Nephron progenitor cell (in vitro differentiated cells): Measurements from ENCODE around the gene DNAI1.

ENCODE experiments used
- DNase-seq: peaks from one replicate; pipeline ENCODE4 v3.0.0; 2021
- H3K27ac Mint-ChIP-seq: 2 replicates; pipeline ENCODE4 v1.8.0; 2021; ENCODE audit warnings: mild to moderate bottlenecking, moderate library complexity, mixed read lengths
- H3K27me3 Mint-ChIP-seq: 2 replicates; pipeline ENCODE4 v1.8.0; 2021; ENCODE audit warnings: mild to moderate bottlenecking, low read depth, mixed read lengths; ENCODE audit not compliant: poor library complexity
- H3K36me3 Mint-ChIP-seq: 2 replicates; pipeline ENCODE4 v1.8.0; 2021; ENCODE audit warnings: low read depth, mixed read lengths
- H3K4me1 Mint-ChIP-seq: 2 replicates; pipeline ENCODE4 v1.8.0; 2021; ENCODE audit warnings: mixed read lengths
- H3K4me3 Mint-ChIP-seq: 2 replicates; pipeline ENCODE4 v1.8.0; 2021; ENCODE audit warnings: mild to moderate bottlenecking, moderate library complexity, mixed read lengths
- H3K9me3 Mint-ChIP-seq: 2 replicates; pipeline ENCODE4 v1.8.0; 2021; ENCODE audit warnings: mild to moderate bottlenecking, moderate library complexity, mixed read lengths
- CTCF ChIP-seq: fragments of 200-600 bp; sonication (generic); IDR thresholded peaks from 2 replicates; pipeline ENCODE4 v1.5.0; 2021; ENCODE audit warnings: antibody characterized with exemption

The DNAI1 gene

GRCh38 chr9:34541540-34541939 is 82.9 kb downstream of the DNAI1 start:
- Mint-ChIP-seq H3K4me1 (peaks cover under 1% of the 10 kb centered on the region), H3K9me3 (peaks cover 4% of the 10 kb centered on the region), H3K4me3 (no peak overlapping the region), H3K27ac (no peak overlapping the region), H3K27me3 (peaks cover 49% of the 10 kb centered on the region), H3K36me3 (no peaks in the 10 kb centered on the region)
- no peak for DNase-seq
- no peak for TF ChIP-seq CTCF

GRCh38 chr9:34544035-34544434 is 85.4 kb downstream of the DNAI1 start:
- Mint-ChIP-seq H3K9me3 (peaks cover 4% of the 10 kb centered on the region), H3K27ac (no peak overlapping the region), H3K4me1 (peaks cover 23% of the 10 kb centered on the region), H3K36me3 (no peaks in the 10 kb centered on the region), H3K27me3 (peaks cover 42% of the 10 kb centered on the region), H3K4me3 (no peak overlapping the region)
- TF ChIP-seq CTCF, result no peak
- DNase-seq, result no peak

GRCh38 chr9:34545497-34545896 is 86.9 kb downstream of the DNAI1 start:
- H3K36me3 Mint-ChIP-seq, result no peaks in the 10 kb centered on the region
- H3K27ac Mint-ChIP-seq, result no peak overlapping the region
- no peak overlapping the region for H3K4me3 Mint-ChIP-seq
- DNase-seq, result no peak
- peaks cover 4% of the 10 kb centered on the region for H3K9me3 Mint-ChIP-seq
- TF ChIP-seq CTCF, result no peak
- peaks cover 36% of the 10 kb centered on the region for H3K27me3 Mint-ChIP-seq
- peaks cover 31% of the 10 kb centered on the region for H3K4me1 Mint-ChIP-seq

GRCh38 chr9:34546102-34546833 is 87.7 kb downstream of the DNAI1 start:
- no peak overlapping the region for H3K4me3 Mint-ChIP-seq
- peaks cover 4% of the 10 kb centered on the region for H3K9me3 Mint-ChIP-seq
- H3K27me3 Mint-ChIP-seq, result peaks cover 34% of the 10 kb centered on the region
- no peak for TF ChIP-seq CTCF
- H3K36me3 Mint-ChIP-seq, result no peaks in the 10 kb centered on the region
- H3K4me1 Mint-ChIP-seq, result peaks cover 31% of the 10 kb centered on the region
- H3K27ac Mint-ChIP-seq, result no peak overlapping the region
- DNase-seq, result no peak

- peak overlapping the region; percentile 44 for H3K27ac Mint-ChIP-seq
- peak; percentile 82 for DNase-seq
- H3K4me1 Mint-ChIP-seq, result peaks cover 31% of the 10 kb centered on the region
- peaks cover 30% of the 10 kb centered on the region for H3K27me3 Mint-ChIP-seq
- H3K36me3 Mint-ChIP-seq, result no peaks in the 10 kb centered on the region
- TF ChIP-seq CTCF, result peak; percentile 69
- H3K9me3 Mint-ChIP-seq, result peaks cover 4% of the 10 kb centered on the region
- H3K4me3 Mint-ChIP-seq, result no peak overlapping the region
These were observed 88.5 kb downstream of the DNAI1 start for GRCh38 chr9:34546834-34547827.
